Measurements from ENCODE around the gene ANK3.

ANK3 gene

DNA sequence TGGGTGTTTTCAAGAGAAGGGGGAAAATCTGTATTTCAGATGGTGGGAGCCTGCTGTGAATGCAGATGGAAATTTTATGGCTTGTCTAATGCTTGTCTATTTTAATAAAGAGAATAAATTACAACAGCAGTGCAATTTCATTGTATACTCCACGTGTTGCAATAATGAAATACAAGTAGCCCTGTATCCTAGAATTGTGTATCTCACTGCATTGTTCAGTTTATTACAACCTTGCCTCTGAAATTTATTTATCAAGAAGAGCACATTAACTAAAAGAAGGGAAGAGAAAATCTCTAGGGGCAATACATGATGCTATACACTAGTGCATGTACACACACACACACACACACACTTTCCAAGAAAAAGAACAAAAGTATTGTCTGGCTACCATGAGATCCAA lies 21.8 kb downstream of the ANK3 start:
- H3K27me3 Mint-ChIP-seq, result no peaks in the 10 kb centered on the region
- ATAC-seq (replicated peaks; ENCODE audit: extremely low read depth, poor library complexity, severe bottlenecking) (no peak), DNase-seq (ENCODE audit: low spot score in 2 of 2) (no peak)
- H3K4me3 Mint-ChIP-seq, result no peak overlapping the region
- H3K27ac Mint-ChIP-seq (ENCODE audit: low read depth), result no peak overlapping the region
- H3K4me1 Mint-ChIP-seq, result peaks cover 14% of the 10 kb centered on the region
- no peaks in the 10 kb centered on the region for H3K9me3 Mint-ChIP-seq
- H3K36me3 Mint-ChIP-seq (ENCODE audit: insufficient read depth), result no peaks in the 10 kb centered on the region

DNA sequence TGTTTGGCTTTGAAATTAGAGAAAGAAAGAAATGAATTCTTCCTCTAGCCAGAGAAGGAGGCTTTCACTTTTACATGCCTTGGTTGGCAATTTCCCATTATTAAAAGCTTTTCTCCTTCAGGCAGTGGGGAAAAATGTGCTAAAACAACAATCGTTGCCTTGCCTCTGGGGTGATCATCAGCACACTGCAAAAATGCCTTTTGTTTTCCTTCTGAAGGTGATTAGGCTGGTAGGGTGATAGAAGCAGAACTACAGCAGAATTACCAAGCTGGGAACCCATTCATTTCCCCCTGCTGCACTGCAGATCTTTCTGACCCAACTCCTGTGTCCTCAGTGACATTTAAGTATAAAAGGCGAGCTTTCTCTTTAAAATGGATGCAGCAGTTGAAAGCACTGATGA lies 22.2 kb downstream of the ANK3 start:
- Mint-ChIP-seq H3K36me3 (ENCODE audit: insufficient read depth) (no peaks in the 10 kb centered on the region), H3K27ac (ENCODE audit: low read depth) (no peak overlapping the region), H3K4me1 (peaks cover 13% of the 10 kb centered on the region), H3K4me3 (no peak overlapping the region), H3K27me3 (no peaks in the 10 kb centered on the region), H3K9me3 (no peaks in the 10 kb centered on the region)
- ATAC-seq (replicated peaks; ENCODE audit: extremely low read depth, poor library complexity, severe bottlenecking) (no peak), DNase-seq (ENCODE audit: low spot score in 2 of 2) (no peak)

DNA sequence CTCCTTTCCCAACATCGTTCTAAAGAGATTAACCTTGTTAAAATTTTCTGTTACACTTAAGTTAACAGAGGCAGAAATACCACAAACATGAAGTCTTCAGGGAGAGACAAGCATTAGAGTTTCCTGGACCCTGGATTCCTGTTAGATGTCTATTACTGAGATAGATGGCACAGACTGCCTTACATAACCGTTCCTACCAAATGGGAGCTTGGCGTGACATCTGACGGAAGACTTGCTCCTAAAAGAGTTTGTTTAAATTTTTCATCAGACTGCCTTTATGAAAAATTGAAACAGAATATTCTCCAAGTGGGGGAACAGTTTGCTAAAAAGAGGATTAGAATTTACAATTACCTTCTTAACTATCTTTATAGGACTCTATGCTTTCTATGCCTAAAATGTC lies 22.7 kb downstream of the ANK3 start:
- peaks cover 13% of the 10 kb centered on the region for H3K4me1 Mint-ChIP-seq
- no peak overlapping the region for H3K27ac Mint-ChIP-seq (ENCODE audit: low read depth)
- no peak for ATAC-seq (replicated peaks; ENCODE audit: extremely low read depth, poor library complexity, severe bottlenecking)
- no peaks in the 10 kb centered on the region for H3K36me3 Mint-ChIP-seq (ENCODE audit: insufficient read depth)
- DNase-seq (ENCODE audit: low spot score in 2 of 2), result no peak
- H3K4me3 Mint-ChIP-seq, result no peak overlapping the region
- no peaks in the 10 kb centered on the region for H3K27me3 Mint-ChIP-seq
- no peaks in the 10 kb centered on the region for H3K9me3 Mint-ChIP-seq

DNA sequence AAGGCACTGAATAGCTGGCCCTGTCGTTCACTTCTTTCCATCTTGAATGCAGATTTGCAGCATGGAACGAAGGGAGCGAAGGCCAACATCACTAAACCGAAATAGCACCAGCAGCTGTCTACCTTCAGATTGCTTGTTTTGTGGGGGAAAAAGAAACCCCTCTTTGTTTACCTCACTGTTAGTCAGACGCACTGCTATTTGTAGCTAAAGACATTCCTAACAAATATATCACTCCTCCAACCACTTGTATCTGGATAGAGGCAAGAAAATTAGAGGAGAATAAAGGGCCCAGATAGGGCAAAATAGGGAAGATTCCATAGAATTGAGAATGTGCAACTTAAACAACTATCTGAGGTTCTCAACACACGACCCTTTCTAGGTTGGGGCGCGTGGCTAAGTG lies 26.5 kb downstream of the ANK3 start:
- Mint-ChIP-seq H3K4me3 (no peak overlapping the region), H3K27me3 (no peaks in the 10 kb centered on the region), H3K4me1 (no peaks in the 10 kb centered on the region), H3K36me3 (ENCODE audit: insufficient read depth) (no peaks in the 10 kb centered on the region), H3K27ac (ENCODE audit: low read depth) (no peak overlapping the region), H3K9me3 (no peaks in the 10 kb centered on the region)
- ATAC-seq (replicated peaks; ENCODE audit: extremely low read depth, poor library complexity, severe bottlenecking) (no peak), DNase-seq (ENCODE audit: low spot score in 2 of 2) (no peak)

DNA sequence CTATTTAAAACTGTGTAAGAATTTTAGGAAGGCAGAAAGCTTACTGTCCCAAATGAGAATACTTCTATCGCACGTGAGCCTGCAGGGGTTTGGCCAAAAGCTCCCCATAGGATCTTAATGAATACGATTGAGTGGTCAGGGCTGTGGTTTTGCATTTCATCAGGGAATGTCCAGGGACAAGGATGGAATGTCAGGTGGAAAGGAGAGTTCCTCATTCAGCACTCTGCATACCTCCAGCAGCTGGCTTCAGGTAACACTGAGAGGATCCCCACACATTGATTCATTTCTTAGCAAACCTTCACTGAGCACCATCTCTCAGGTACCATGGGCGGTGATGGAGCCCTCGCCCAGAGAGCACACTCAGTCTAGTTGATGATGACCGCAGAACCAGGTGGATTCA lies 27.2 kb downstream of the ANK3 start:
- DNase-seq (ENCODE audit: low spot score in 2 of 2) (no peak), ATAC-seq (replicated peaks; ENCODE audit: extremely low read depth, poor library complexity, severe bottlenecking) (no peak)
- Mint-ChIP-seq H3K36me3 (ENCODE audit: insufficient read depth) (no peaks in the 10 kb centered on the region), H3K4me1 (no peaks in the 10 kb centered on the region), H3K27ac (ENCODE audit: low read depth) (no peak overlapping the region), H3K27me3 (no peaks in the 10 kb centered on the region), H3K4me3 (no peak overlapping the region), H3K9me3 (no peaks in the 10 kb centered on the region)

DNA sequence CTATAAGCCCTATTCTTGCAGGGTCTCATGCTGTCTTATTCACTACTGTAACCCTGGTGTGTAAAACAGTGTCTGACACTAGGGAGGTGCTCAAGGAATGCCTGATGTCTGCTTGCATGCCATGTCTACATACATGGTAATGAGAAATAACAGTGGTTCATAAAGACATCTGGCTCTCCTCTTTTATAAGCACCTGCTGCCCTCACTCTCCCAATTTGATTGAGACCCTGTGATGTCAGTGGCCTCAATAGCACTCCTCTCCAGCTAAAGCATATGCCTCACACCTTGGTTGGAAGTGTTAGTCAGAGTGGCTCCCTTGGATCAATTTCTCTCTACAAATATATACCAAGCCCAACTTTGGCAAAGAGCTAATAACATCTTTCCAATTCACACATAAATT lies 30.6 kb downstream of the ANK3 start:
- DNase-seq (ENCODE audit: low spot score in 2 of 2) (no peak), ATAC-seq (replicated peaks; ENCODE audit: extremely low read depth, poor library complexity, severe bottlenecking) (no peak)
- Mint-ChIP-seq H3K36me3 (ENCODE audit: insufficient read depth) (no peaks in the 10 kb centered on the region), H3K4me3 (no peak overlapping the region), H3K9me3 (no peaks in the 10 kb centered on the region), H3K27me3 (no peaks in the 10 kb centered on the region), H3K4me1 (no peaks in the 10 kb centered on the region), H3K27ac (ENCODE audit: low read depth) (no peak overlapping the region)

DNA sequence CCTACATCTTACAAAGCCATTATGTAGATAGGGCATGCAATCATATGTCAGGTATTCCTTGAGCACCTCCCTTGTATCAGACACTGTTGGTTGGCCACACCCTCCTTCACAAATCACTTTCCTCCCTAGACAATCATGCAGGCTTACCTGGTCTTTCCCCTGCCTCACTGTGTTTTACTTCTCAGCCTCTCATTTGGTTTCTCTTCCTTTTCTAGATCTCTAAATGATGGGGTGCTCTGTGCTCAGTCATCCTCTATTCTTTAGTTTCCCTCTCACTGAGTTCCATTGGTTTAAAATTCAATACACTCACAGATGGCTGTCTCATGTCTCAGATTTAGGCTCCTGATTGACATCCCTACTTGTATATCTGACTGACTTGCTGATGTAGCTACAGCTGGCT lies 31.4 kb downstream of the ANK3 start:
- Mint-ChIP-seq H3K36me3 (ENCODE audit: insufficient read depth) (no peaks in the 10 kb centered on the region), H3K4me3 (no peak overlapping the region), H3K9me3 (no peaks in the 10 kb centered on the region), H3K4me1 (no peaks in the 10 kb centered on the region), H3K27ac (ENCODE audit: low read depth) (no peak overlapping the region), H3K27me3 (no peaks in the 10 kb centered on the region)
- no peak for ATAC-seq (replicated peaks; ENCODE audit: extremely low read depth, poor library complexity, severe bottlenecking)
- DNase-seq (ENCODE audit: low spot score in 2 of 2), result no peak

DNA sequence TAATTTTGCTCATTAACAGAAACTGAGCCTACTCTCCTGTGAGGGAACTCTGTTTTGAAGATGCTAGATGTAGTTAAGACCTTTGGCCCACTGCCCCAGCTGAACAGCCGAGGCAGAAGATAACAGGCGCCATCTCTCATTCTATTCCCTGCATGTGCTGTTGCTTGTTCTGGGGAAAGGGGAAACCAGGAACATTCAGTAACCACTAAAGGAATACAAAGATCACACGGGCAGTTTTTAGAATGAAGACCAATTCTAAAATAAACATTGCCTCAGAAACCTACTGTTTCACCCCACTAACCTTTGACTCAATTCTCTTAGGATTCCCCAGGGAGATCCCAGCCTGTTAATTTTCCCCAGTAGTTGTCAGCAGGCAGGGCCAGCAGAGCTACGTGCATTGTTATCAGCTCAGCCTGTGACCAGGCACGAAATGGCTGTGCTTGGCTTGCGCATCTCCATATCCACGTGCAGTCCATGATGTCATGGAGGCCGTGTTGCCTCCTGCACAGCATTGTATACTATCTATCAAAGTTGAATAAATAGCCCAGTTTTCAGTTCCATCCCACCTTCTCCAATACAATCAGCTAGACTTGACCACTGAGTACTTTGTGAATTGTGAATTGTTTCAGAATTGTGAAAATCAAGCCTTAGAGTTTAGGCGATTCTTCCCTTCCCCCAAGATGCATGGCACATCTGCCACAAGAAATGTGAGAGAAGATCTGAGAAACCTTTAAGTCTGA lies 36.0 kb downstream of the ANK3 start:
- ATAC-seq (replicated peaks; ENCODE audit: extremely low read depth, poor library complexity, severe bottlenecking) (no peak), DNase-seq (ENCODE audit: low spot score in 2 of 2) (no peak)
- H3K36me3 Mint-ChIP-seq (ENCODE audit: insufficient read depth), result no peaks in the 10 kb centered on the region
- H3K4me3 Mint-ChIP-seq, result no peak overlapping the region
- peaks cover 7% of the 10 kb centered on the region for H3K4me1 Mint-ChIP-seq
- no peaks in the 10 kb centered on the region for H3K27me3 Mint-ChIP-seq
- no peak overlapping the region for H3K27ac Mint-ChIP-seq (ENCODE audit: low read depth)
- H3K9me3 Mint-ChIP-seq, result no peaks in the 10 kb centered on the region

DNA sequence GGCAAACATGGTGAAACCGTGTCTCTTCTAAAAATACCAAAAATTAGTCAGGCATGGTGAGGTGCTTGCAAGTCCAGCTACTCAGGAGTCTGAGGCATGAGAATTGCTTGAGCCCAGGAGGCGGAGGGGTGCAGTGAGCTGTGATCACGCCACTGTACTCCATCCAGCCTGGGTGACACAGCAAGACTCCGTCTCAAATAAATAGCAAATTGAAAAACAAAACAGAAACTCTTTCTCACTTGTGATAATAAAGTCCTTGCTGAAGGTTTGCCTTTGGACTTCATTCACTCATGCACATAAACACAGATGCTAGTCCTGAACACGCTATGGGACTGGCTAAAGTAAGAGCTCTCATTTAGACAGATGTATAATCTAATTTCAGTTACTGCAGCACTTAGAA lies 37.6 kb downstream of the ANK3 start:
- Mint-ChIP-seq H3K4me3 (no peak overlapping the region), H3K9me3 (no peaks in the 10 kb centered on the region), H3K36me3 (ENCODE audit: insufficient read depth) (no peaks in the 10 kb centered on the region), H3K27ac (ENCODE audit: low read depth) (no peak overlapping the region), H3K27me3 (no peaks in the 10 kb centered on the region), H3K4me1 (peaks cover 7% of the 10 kb centered on the region)
- DNase-seq (ENCODE audit: low spot score in 2 of 2) (no peak), ATAC-seq (replicated peaks; ENCODE audit: extremely low read depth, poor library complexity, severe bottlenecking) (no peak)

DNA sequence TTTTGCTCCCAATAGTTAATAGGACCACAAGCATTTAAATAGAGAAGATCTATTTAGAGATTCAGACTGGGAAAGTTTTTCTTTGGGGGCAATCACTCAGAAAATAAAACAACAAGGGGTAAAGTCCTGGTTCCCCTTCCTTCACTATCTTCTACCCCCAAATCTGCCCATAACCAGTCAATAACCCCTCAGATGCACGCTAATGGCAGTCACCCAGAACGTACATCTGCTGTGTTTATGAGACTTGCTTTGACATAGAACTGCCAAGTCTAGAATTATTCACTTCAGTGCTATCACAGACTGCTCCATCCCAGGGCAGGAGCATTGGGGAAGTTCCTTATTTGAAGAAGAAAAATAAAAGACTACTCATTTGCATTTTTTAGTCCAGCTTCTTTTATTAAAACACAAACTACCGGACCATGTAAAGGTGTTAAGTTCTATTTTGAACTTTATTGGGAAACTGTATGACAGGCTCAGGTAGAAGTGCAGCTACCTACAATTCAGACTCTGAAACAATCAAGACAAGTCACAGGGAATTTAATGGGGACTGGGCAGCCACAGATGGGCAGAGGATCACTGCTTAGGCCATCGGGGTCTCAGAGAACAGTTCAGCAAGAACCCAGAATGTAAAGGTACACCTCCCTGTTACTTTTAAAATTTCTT lies 38.4 kb downstream of the ANK3 start:
- H3K4me1 Mint-ChIP-seq, result peaks cover 7% of the 10 kb centered on the region
- H3K36me3 Mint-ChIP-seq (ENCODE audit: insufficient read depth), result no peaks in the 10 kb centered on the region
- H3K4me3 Mint-ChIP-seq, result no peak overlapping the region
- ATAC-seq (replicated peaks; ENCODE audit: extremely low read depth, poor library complexity, severe bottlenecking) (no peak), DNase-seq (ENCODE audit: low spot score in 2 of 2) (no peak)
- no peaks in the 10 kb centered on the region for H3K9me3 Mint-ChIP-seq
- no peaks in the 10 kb centered on the region for H3K27me3 Mint-ChIP-seq
- no peak overlapping the region for H3K27ac Mint-ChIP-seq (ENCODE audit: low read depth)

DNA sequence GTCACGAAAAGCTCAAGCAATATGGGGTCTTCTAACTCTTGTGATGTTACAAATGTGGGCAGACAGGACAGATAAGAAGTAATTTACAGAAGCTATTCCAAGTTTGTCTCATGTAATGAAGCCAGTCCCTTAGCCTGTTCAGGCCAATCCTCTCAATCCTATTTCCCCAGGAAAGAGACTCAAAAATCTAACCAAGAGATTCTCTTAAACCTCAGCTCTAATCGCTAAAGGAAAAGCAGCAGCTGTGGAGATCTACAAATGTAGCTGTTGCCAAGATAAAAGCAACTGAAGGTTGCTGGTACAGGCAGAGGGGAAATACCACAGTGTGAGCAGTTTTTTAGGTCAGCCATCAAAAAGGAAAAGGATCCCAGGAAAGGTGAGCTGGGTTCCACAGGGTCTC lies 39.3 kb downstream of the ANK3 start:
- DNase-seq (ENCODE audit: low spot score in 2 of 2), result no peak
- ATAC-seq (replicated peaks; ENCODE audit: extremely low read depth, poor library complexity, severe bottlenecking), result no peak
- Mint-ChIP-seq H3K4me3 (no peak overlapping the region), H3K27ac (ENCODE audit: low read depth) (no peak overlapping the region), H3K9me3 (no peaks in the 10 kb centered on the region), H3K36me3 (ENCODE audit: insufficient read depth) (no peaks in the 10 kb centered on the region), H3K4me1 (peaks cover 7% of the 10 kb centered on the region), H3K27me3 (no peaks in the 10 kb centered on the region)

DNA sequence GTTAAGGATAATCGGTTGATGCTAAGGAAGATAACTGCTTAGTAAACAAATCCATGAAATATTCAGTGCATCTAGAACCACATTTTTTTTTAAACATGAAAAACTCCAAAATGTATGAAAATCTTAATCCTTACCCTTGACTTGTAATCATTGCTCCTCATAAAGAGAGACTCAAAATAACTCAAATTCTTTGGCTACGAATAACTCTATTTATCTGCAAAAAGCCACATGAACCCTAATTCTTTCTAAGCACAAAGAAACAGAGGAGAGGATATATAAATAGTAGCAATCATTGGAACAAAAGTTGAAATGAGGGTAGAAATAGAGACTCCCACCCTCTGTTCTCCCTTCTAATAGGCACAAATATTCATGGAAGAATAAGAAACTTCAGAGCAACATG lies 40.2 kb downstream of the ANK3 start:
- DNase-seq (ENCODE audit: low spot score in 2 of 2), result no peak
- Mint-ChIP-seq H3K9me3 (no peaks in the 10 kb centered on the region), H3K36me3 (ENCODE audit: insufficient read depth) (no peaks in the 10 kb centered on the region), H3K4me1 (peaks cover 7% of the 10 kb centered on the region), H3K4me3 (no peak overlapping the region), H3K27me3 (no peaks in the 10 kb centered on the region), H3K27ac (ENCODE audit: low read depth) (no peak overlapping the region)
- ATAC-seq (replicated peaks; ENCODE audit: extremely low read depth, poor library complexity, severe bottlenecking), result no peak

DNA sequence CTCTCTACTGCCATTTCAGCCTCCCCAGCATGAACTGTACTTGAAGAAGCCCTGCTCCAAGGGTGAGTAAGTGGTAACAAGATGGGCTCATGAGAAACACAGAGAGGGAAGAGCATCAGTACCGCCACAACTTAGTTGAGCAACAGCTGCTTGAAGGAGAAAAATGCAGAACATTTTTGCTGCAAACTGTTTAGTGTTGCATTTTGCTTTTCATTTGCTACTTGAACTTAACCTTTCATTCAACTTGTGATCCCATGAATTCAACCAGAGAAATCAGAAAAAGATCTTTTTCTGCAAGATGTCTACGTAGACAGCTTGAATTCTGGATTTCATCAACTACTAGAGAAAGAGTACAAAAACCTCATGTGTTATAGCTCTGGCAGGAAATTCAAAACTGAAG lies 40.7 kb downstream of the ANK3 start:
- Mint-ChIP-seq H3K27me3 (no peaks in the 10 kb centered on the region), H3K4me3 (no peak overlapping the region), H3K27ac (ENCODE audit: low read depth) (no peak overlapping the region), H3K4me1 (peaks cover 7% of the 10 kb centered on the region), H3K36me3 (ENCODE audit: insufficient read depth) (no peaks in the 10 kb centered on the region), H3K9me3 (no peaks in the 10 kb centered on the region)
- ATAC-seq (replicated peaks; ENCODE audit: extremely low read depth, poor library complexity, severe bottlenecking) (no peak), DNase-seq (ENCODE audit: low spot score in 2 of 2) (no peak)

Data from central memory CD8-positive, alpha-beta T cell (primary cell).